Neutrophil (primary cell): ENCODE measurements around the gene ACSL6.

Source experiments
- H3K27ac ChIP-seq: fragments of 200-600 bp; sonication (generic); 2 replicates; pipeline ENCODE4 v1.5.1; 2016; ENCODE audit warnings: mild to moderate bottlenecking, moderate library complexity
- H3K27me3 ChIP-seq: fragments of 200-600 bp; sonication (generic); 2 replicates; pipeline ENCODE4 v1.6.0; 2016; ENCODE audit warnings: mild to moderate bottlenecking
- H3K36me3 ChIP-seq: fragments of 200-600 bp; sonication (generic); 2 replicates; pipeline ENCODE4 v1.5.1; 2017
- H3K4me1 ChIP-seq, 2 experiments: fragments of 200-600 bp in 1 of 2; sonication (generic) in 1 of 2; 1 replicate in 1 of 2; 2 replicates in 1 of 2; pipeline versions ENCODE4 v1.5.1 to v1.6.1; 2013 to 2016; ENCODE audit warnings: low read depth in 1 of 2, low read length in 1 of 2, mild to moderate bottlenecking in 1 of 2, moderate library complexity in 1 of 2; ENCODE audit not compliant: control insufficient read depth in 1 of 2, insufficient read depth in 1 of 2
- H3K4me3 ChIP-seq, 2 experiments: fragments of 200-600 bp in 1 of 2; sonication (generic) in 1 of 2; 1 replicate in 1 of 2; 2 replicates in 1 of 2; pipeline ENCODE4 v1.5.1; 2013 to 2016; ENCODE audit warnings: low read depth in 1 of 2, low read length in 1 of 2, mild to moderate bottlenecking in 1 of 2, moderate library complexity in 1 of 2
- H3K9me3 ChIP-seq: fragments of 200-600 bp; sonication (generic); 2 replicates; pipeline ENCODE4 v1.5.1; 2016
- CTCF ChIP-seq: fragments of 200-600 bp; sonication (generic); IDR thresholded peaks from 2 replicates; pipeline ENCODE4 v1.5.1; 2016; ENCODE audit warnings: antibody characterized with exemption

The ACSL6 gene

DNA sequence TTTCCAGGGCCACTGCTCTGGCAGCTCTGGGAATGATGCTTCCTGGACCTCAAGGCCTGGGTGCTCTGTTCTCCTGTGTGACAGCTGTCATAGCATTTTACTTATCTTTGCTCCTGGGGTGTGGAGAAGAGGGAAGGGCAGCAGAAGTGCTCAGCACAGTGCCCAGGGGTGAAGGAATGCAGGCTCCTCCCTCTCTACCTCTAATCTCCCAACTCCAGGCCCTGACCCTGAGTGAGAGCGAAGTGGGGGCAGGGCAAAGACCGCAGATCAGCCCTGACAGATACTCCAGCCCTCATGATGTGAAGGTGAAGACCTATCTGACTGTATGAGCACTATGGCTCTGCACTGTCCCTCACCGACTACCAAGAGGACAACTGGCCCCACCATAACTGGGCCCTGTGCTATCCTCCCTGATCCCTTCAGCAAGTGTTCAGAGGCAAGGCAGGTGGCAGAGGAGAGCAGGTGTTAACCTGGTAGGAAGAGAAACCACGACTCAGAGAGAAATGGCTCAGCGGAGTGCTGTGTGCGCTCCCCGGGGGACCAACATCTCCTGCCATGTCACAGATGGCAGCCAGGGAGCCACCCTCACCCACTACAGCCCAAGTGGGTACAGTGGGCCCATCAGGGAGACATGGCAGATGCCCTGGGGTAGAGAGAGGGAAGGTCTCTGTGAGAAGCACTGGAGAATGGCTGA lies 16.8 kb downstream of the ACSL6 start:
- Histone ChIP-seq H3K27me3 (no peaks in the 10 kb centered on the region), H3K4me1 (no peaks in the 10 kb centered on the region), H3K36me3 (no peaks in the 10 kb centered on the region), H3K9me3 (no peaks in the 10 kb centered on the region), H3K27ac (no peak overlapping the region), H3K4me3 (no peak overlapping the region)
- no peak for TF ChIP-seq CTCF

GRCh38 chr5:131994090-131994489 lies 17.4 kb downstream of the ACSL6 start:
- no peak for TF ChIP-seq CTCF
- Histone ChIP-seq H3K9me3 (no peaks in the 10 kb centered on the region), H3K27ac (no peak overlapping the region), H3K4me1 (no peaks in the 10 kb centered on the region), H3K27me3 (no peaks in the 10 kb centered on the region), H3K36me3 (no peaks in the 10 kb centered on the region), H3K4me3 (no peak overlapping the region)

- Histone ChIP-seq H3K4me1 (no peaks in the 10 kb centered on the region), H3K9me3 (no peaks in the 10 kb centered on the region), H3K4me3 (no peak overlapping the region), H3K27me3 (no peaks in the 10 kb centered on the region), H3K27ac (no peak overlapping the region), H3K36me3 (no peaks in the 10 kb centered on the region)
- no peak for TF ChIP-seq CTCF
Observed at GRCh38 chr5:131993676-131994075, 17.8 kb downstream of the ACSL6 start.

DNA sequence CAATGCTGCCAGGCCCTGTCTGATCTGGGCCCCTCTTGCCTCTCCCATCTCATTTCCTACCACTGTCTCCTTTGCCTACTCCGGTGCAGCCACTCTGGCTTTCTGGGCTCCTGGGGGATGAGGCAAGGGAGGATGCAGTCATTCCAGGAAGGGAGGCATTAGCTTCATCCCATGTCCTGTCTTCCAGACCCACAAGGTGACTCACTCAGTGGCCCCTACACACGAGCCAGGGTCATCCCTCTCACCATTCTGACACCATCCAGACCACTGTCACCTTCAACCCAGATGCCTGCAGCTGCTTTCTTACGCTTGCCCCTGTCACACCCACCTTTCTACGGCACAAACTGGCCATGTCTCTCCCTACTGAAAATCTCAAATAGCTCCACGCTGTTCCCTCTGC lies 19.1 kb downstream of the ACSL6 start:
- H3K9me3 ChIP-seq: no peaks in the 10 kb centered on the region
- no peaks in the 10 kb centered on the region for H3K27me3 ChIP-seq
- H3K27ac ChIP-seq: no peak overlapping the region
- H3K36me3 ChIP-seq: no peaks in the 10 kb centered on the region
- no peaks in the 10 kb centered on the region for H3K4me1 ChIP-seq
- no peak overlapping the region for H3K4me3 ChIP-seq
- no peak for TF ChIP-seq CTCF

DNA sequence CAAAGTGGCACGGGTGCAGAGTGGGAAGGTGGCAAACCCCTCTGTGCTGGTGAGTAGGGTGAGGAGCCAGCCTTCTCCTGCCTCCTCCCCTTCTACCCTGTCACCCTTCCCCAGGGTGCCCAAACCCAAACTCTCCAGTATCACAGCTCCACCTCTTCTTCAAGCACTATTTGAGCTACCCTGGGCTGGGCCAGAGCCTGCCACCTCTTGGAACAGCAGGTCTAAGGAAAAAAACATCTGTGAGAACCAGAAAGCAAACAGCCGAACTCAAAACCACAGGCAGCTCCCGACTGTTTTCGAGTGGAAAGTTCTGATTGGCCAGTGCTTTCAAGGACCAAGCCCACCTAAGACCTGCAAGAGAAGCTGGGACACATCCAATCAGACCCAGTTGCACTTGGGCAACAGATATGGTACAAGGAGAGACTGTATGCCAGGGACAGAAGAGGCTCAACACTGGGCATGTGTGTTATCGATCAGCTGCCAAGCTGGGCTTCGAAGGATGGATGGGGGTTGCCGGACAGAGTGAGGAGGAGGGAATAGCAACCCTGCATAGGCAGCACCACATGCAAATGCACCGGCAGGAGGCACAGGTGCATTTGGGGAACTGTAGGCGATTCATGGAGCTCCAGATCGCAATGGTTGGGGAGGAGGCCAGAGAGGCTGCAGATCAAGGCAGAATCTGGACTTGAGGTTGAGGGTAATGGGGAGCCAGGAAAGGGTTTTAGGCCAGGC lies 19.7 kb downstream of the ACSL6 start:
- H3K9me3 ChIP-seq: no peaks in the 10 kb centered on the region
- no peaks in the 10 kb centered on the region for H3K4me1 ChIP-seq
- H3K36me3 ChIP-seq: no peaks in the 10 kb centered on the region
- no peak overlapping the region for H3K4me3 ChIP-seq
- no peak for TF ChIP-seq CTCF
- H3K27me3 ChIP-seq: no peaks in the 10 kb centered on the region
- no peak overlapping the region for H3K27ac ChIP-seq
